Stimulated activated CD4-positive, alpha-beta T cell treated with anti-CD3 and anti-CD28 coated beads, Interleukin-2, amount 100 ng/mL, for 24 hours (primary cell): ENCODE results near the gene C9orf152.

ENCODE experiments used
- DNase-seq, 2 donors: peaks; one replicate each; pipeline ENCODE4 v3.0.0-alpha.2; 2020

Gene C9orf152

GRCh38 chr9:110179734-110180133 is 28.2 kb downstream of the C9orf152 start:
- DNase-seq: no peak

- DNase-seq: no peak
Observed at GRCh38 chr9:110178281-110178680, 29.7 kb downstream of the C9orf152 start.

- no peak for DNase-seq
Observed at GRCh38 chr9:110175275-110175968, 32.5 kb downstream of the C9orf152 start.

GRCh38 chr9:110173322-110173642 is 34.7 kb downstream of the C9orf152 start:
- DNase-seq: no peak

GRCh38 chr9:110170357-110171257 is 37.4 kb downstream of the C9orf152 start:
- DNase-seq: no peak

- no peak for DNase-seq
Observed at GRCh38 chr9:110168486-110168885, 39.5 kb downstream of the C9orf152 start.

GRCh38 chr9:110161940-110162339 is 46.0 kb downstream of the C9orf152 start:
- DNase-seq: no peak

- DNase-seq: no peak
Observed at GRCh38 chr9:110160685-110161084, 47.3 kb downstream of the C9orf152 start.

GRCh38 chr9:110160123-110160522 is 47.8 kb downstream of the C9orf152 start:
- no peak for DNase-seq

- peak in 1 of 2 donors; percentile 12 for DNase-seq
Observed at GRCh38 chr9:110157823-110158664, 49.9 kb downstream of the C9orf152 start.

- DNase-seq: no peak
Observed at GRCh38 chr9:110156902-110157301, 51.1 kb downstream of the C9orf152 start.

GRCh38 chr9:110156416-110156815 is 51.5 kb downstream of the C9orf152 start:
- DNase-seq: no peak

GRCh38 chr9:110155751-110156150 is 52.2 kb downstream of the C9orf152 start:
- no peak for DNase-seq

GRCh38 chr9:110153431-110153830 is 54.5 kb downstream of the C9orf152 start:
- no peak for DNase-seq

- DNase-seq: no peak
Observed at GRCh38 chr9:110152704-110153374, 55.1 kb downstream of the C9orf152 start.
